Measurements from ENCODE around the gene TLCD4. TPM values are rescaled to one million over a fixed set of nuclear protein-coding genes. Genes with fewer than 3 reads are reported as not detected.

The TLCD4 gene
- total and polyA plus RNA-seq, 2 of the 13 experiments (the other 11 are each of a cell fraction or from before 2014, with no cell fraction given) = 4.7 to 14.5 TPM

GRCh38 chr1:95115708-95116137 lies 1.4 kb upstream of the TLCD4 start (continued):
- TF ChIP-seq PITX1 (CRISPR knock-in tag; IDR thresholded peaks at IDR 0.05) = peak; percentile 60; the same call in 1 of the 2 replicates
- no peak for TF ChIP-seq PHF5A (CRISPR knock-in tag; IDR thresholded peaks at IDR 0.05; ENCODE audit: low read depth, unreplicated experiment)
- peak; percentile 45; the same call in 1 of the 2 replicates for TF ChIP-seq ESRRA (CRISPR knock-in tag; IDR thresholded peaks at IDR 0.05; ENCODE audit: low read depth)
- no peak for TF ChIP-seq GRHL1 (CRISPR knock-in tag; conservative IDR thresholded peaks at IDR 0.05)
- TF ChIP-seq ATF7-NPFF (CRISPR knock-in tag; IDR thresholded peaks at IDR 0.05; ENCODE audit: low read depth) = no peak
- TF ChIP-seq HNRNPH1 (optimal IDR thresholded peaks at IDR 0.05; ENCODE audit: low read depth, low read length) = no peak
- TF ChIP-seq PRPF4 (IDR thresholded peaks at IDR 0.05; ENCODE audit: low read depth, low read length, poor library complexity, severe bottlenecking) = no peak
- TF ChIP-seq ZNF605 (CRISPR knock-in tag; IDR thresholded peaks at IDR 0.05) = 0 out of 2 replicates have a peak, but pooled peaks have one; percentile 29
- no peak for TF ChIP-seq ARHGAP35 (CRISPR knock-in tag; IDR thresholded peaks at IDR 0.05; ENCODE audit: borderline replicate concordance)
- no peak for TF ChIP-seq ZNF160 (CRISPR knock-in tag; IDR thresholded peaks at IDR 0.05)
- TF ChIP-seq KDM6A (CRISPR knock-in tag; IDR thresholded peaks at IDR 0.05; ENCODE audit: low read depth) = 0 out of 2 replicates have a peak, but pooled peaks have one; percentile 21
- no peak for TF ChIP-seq ZNF224 (CRISPR knock-in tag; IDR thresholded peaks at IDR 0.05)
- TF ChIP-seq PAXIP1 (CRISPR knock-in tag; conservative IDR thresholded peaks at IDR 0.05) = peak; percentile 67
- TF ChIP-seq STAT6 (CRISPR knock-in tag; IDR thresholded peaks at IDR 0.05; ENCODE audit: borderline replicate concordance) = no peak
- TF ChIP-seq SP1 (IDR thresholded peaks at IDR 0.05) = no peak
- TF ChIP-seq SP1 (CRISPR knock-in tag; IDR thresholded peaks at IDR 0.05) = no peak
- TF ChIP-seq GATAD1 (CRISPR knock-in tag; IDR thresholded peaks at IDR 0.05) = no peak
- no peak for TF ChIP-seq SP2 (CRISPR knock-in tag; IDR thresholded peaks at IDR 0.05)
- TF ChIP-seq DNMT3B (CRISPR knock-in tag; conservative IDR thresholded peaks at IDR 0.05) = 0 out of 2 replicates have a peak, but pooled peaks have one; percentile 26
- TF ChIP-seq GZF1 (CRISPR knock-in tag; IDR thresholded peaks at IDR 0.05) = no peak
- no peak for TF ChIP-seq FOXM1 (CRISPR knock-in tag; IDR thresholded peaks at IDR 0.05)
- no peak for TF ChIP-seq ZNF329 (CRISPR knock-in tag; IDR thresholded peaks at IDR 0.05; ENCODE audit: low read depth)
- TF ChIP-seq FOXP1 (IDR thresholded peaks at IDR 0.05) = no peak
- peak; percentile 48; the same call in 1 of the 2 replicates for TF ChIP-seq FOXP1 (CRISPR knock-in tag; IDR thresholded peaks at IDR 0.05)
- no peak for TF ChIP-seq RELA (CRISPR knock-in tag; IDR thresholded peaks at IDR 0.05)
- TF ChIP-seq GTF3A (CRISPR knock-in tag; conservative IDR thresholded peaks at IDR 0.05) = no peak
